Lower lobe of right lung (tissue), 2 donors: Measurements from ENCODE around the gene EIF5AL1. TPM values are rescaled to one million over a fixed set of nuclear protein-coding genes. Genes with fewer than 3 reads are reported as not detected.

Experiments used
- ATAC-seq, 2 donors: fragments of 200-7000 bp; cut with Tn5 transposase; one replicate each; pipeline ENCODE4 v1.9.1; 2020 to 2022; ENCODE audit warnings: mild to moderate bottlenecking in 2 of 2, moderate library complexity in 2 of 2
- DNase-seq: peaks from one replicate; pipeline ENCODE4 v3.0.0-alpha.2; 2020
- H3K27ac ChIP-seq: fragments of 200-600 bp; one replicate; pipeline ENCODE4 v1.8.0; 2022
- H3K27me3 ChIP-seq: fragments of 200-600 bp; one replicate; pipeline ENCODE4 v1.8.0; 2022; ENCODE audit warnings: low read depth
- H3K36me3 ChIP-seq: fragments of 200-600 bp; one replicate; pipeline ENCODE4 v1.8.0; 2022; ENCODE audit warnings: mild to moderate bottlenecking
- H3K4me1 ChIP-seq: fragments of 200-600 bp; one replicate; pipeline ENCODE4 v1.8.0; 2022
- H3K4me3 ChIP-seq: fragments of 200-600 bp; one replicate; pipeline ENCODE4 v1.8.0; 2022; ENCODE audit warnings: mild to moderate bottlenecking
- H3K9me3 ChIP-seq: fragments of 200-600 bp; one replicate; pipeline ENCODE4 v1.8.0; 2022
- CTCF ChIP-seq: fragments of 200-600 bp; IDR thresholded peaks from one replicate; pipeline ENCODE4 v1.8.0; 2022; ENCODE audit warnings: antibody characterized with exemption, mild to moderate bottlenecking
- intact Hi-C: fragments of 100-400 bp; cut with DNase I; formaldehyde crosslinking; loops from one replicate; pipeline ENCODE4 v1.11.0; 2022
- total RNA-seq: library from RNA; stranded (reverse); fragmentation: NEBNext Ultra II Directional; extraction: Animal tissue kit (Norgen Biotek cat#: 25700); gene quantifications from one replicate; pipeline ENCODE4 v1.2.1, GENCODE V29; 2021
- donor health status: DM: no; HTN: yes; CAD: no; lungs with severe emphysema.

Gene EIF5AL1
- total RNA-seq, 1 donor from 2014 or later: not detected

DNA sequence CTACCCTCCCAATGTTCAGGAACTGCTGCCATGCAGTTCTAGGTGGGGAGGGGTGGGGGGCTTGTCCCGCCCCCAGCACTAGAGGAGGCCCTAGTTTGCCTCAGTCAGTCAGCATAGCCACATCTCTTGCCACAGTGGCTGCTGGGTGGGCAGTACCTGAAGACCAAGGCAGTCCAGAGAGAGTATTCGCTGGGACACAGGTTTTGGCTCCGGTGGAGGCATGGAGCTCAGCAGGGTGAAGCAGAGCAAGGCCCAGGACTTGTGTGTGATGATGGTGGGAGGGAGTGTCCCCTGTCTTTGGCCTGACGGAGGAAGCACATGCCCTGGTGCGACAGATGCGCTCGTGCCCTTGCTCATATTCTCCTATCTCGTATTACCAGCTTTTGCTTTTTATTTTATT, 42.2 kb upstream of the EIF5AL1 start:
- Histone ChIP-seq H3K36me3 (no peaks in the 10 kb centered on the region), H3K27me3 (no peaks in the 10 kb centered on the region), H3K27ac (no peak overlapping the region), H3K4me3 (no peak overlapping the region), H3K9me3 (no peaks in the 10 kb centered on the region), H3K4me1 (peaks cover 20% of the 10 kb centered on the region)
- no peak for ATAC-seq
- intact Hi-C loops: no loop called here
- no peak for TF ChIP-seq CTCF
- no peak for DNase-seq

- H3K27me3 ChIP-seq: no peaks in the 10 kb centered on the region
- ATAC-seq: no peak
Measured at GRCh38 chr10:79471776-79472175, 40.6 kb upstream of the EIF5AL1 start.

GRCh38 chr10:79472449-79472848, 39.9 kb upstream of the EIF5AL1 start:
- intact Hi-C loops: no loop called here
- peaks cover 14% of the 10 kb centered on the region for H3K4me1 ChIP-seq
- TF ChIP-seq CTCF: no peak
- H3K4me3 ChIP-seq: no peak overlapping the region
- H3K27ac ChIP-seq: no peak overlapping the region
- H3K36me3 ChIP-seq: no peaks in the 10 kb centered on the region
- DNase-seq (no peak), ATAC-seq (no peak)
- no peaks in the 10 kb centered on the region for H3K27me3 ChIP-seq
- no peaks in the 10 kb centered on the region for H3K9me3 ChIP-seq

More at GRCh38 chr10:79471776-79472175, 40.6 kb upstream of the EIF5AL1 start:
- no peak for DNase-seq
- H3K4me3 ChIP-seq: no peak overlapping the region
- no peak for TF ChIP-seq CTCF
- no peaks in the 10 kb centered on the region for H3K36me3 ChIP-seq
- H3K4me1 ChIP-seq: peaks cover 20% of the 10 kb centered on the region
- no peak overlapping the region for H3K27ac ChIP-seq
- intact Hi-C loops: no loop called here
- no peaks in the 10 kb centered on the region for H3K9me3 ChIP-seq

DNA sequence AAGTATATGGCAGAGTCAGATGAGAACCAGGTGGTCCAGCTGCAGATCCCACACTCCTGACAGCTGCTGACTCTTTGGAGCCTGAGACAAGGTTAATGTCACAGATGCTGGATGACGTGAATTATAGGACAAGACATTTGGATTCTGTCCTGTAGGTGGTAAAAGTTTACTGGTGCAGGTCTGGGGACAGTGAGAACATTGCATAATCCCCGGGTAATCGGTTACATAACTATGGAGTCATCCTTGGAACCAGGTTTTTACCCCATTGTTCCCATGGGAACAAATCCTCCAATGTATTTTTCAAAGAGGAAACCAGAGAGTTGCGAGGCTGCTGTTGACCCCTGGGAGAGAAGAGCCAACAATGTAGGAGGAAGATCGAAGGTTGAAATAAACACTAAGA, 39.4 kb upstream of the EIF5AL1 start:
- no peak for TF ChIP-seq CTCF
- intact Hi-C loops: no loop called here
- H3K4me3 ChIP-seq: no peak overlapping the region
- no peak overlapping the region for H3K27ac ChIP-seq
- H3K4me1 ChIP-seq: peaks cover 9% of the 10 kb centered on the region
- ATAC-seq (no peak), DNase-seq (no peak)
- no peaks in the 10 kb centered on the region for H3K36me3 ChIP-seq
- no peaks in the 10 kb centered on the region for H3K9me3 ChIP-seq
- no peaks in the 10 kb centered on the region for H3K27me3 ChIP-seq

DNA sequence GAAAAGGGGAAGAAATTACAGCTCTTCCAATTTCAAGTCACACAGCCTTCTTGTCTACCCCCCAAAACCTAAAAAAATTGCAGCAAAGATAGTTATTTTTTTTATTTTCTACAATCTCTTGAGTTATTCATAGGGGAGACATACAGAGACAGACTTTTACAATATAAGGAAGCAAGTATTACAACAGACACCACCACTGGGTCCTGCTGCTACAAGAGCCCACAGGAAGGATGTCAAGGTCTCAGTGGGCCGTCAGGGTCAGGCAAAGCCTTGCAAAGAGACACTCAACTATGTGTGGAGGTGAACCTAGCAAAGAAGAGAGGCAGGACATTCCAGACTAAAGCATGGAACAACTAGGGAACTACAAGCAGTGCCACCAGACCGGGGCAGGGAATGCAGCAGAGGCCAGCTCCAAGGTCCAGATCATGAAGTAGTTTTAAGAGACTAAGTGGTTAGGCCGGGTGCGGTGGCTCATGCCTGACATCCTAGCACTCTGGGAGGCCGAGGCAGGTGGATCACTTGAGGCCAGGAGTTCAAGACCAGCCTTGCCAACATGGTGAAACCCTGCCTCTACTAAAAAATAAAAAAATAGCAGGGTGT, 38.7 kb upstream of the EIF5AL1 start:
- intact Hi-C loops: no loop called here
- Histone ChIP-seq H3K9me3 (no peaks in the 10 kb centered on the region), H3K4me3 (no peak overlapping the region), H3K4me1 (peaks cover 4% of the 10 kb centered on the region), H3K27ac (no peak overlapping the region), H3K36me3 (no peaks in the 10 kb centered on the region), H3K27me3 (no peaks in the 10 kb centered on the region)
- ATAC-seq (no peak), DNase-seq (no peak)
- TF ChIP-seq CTCF: no peak
